ENCODE measurements around the gene ANTXR2.

Gene ANTXR2

DNA sequence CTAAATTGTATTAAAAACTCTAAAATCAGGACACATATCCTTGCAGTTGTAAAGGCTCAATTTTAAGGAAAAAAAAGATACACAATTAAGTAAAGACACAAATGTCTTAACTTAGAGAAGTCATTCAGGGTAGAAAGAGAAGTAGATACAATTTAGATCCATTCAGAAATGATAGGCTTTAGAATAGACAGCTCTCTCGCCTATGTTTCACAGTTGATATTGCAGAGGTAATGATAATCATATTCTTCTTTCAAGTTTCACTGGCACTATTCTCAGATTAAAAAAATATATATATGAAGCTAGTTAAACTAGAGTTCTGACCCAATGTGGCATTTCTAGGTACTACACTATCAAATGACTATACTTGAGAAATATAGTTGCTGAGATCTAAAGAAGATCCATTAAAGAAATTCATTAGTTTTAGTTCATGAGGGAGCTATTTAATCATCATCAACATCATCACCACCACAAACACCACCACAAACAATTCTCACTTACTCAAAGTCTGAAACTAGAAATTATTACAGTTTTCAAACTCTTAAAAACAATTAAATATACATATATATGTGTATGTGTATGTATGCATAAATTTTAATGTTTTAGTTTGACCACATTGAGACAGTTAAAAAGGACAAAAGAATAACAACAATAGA is 93.1 kb downstream of the ANTXR2 start:
- no peak for DNase-seq

DNA sequence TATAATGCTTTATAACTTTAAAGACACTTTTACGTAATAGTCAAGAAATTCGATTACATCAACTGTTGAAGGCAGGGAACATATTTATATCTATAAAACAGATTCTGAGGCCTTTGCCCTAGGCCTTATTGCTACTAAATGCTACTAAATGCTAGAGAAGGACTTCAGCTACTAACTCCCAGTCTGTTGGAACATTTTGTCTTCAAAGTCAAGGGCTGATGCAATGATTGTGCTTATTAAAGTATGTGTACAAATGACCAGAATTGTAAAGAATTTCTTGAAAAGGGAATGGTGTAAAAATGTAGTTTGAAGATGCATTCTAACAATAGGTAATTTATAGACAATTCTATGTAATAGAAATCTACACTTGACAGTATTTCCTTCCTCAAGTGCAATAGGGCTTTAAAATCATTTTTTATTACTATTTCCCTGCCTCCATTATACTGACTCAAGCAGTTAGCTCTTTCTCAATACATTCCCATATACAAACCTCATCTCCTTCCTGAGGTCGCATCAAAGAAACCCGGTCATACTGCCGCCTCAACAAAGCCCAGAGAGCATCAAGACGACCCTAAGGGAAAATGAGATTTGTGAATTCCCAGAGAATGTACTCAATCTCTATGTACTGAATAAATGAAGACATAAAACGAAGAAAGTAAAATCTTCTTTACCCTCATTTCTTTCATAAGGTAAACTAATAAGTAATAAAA is 95.7 kb downstream of the ANTXR2 start:
- DNase-seq = no peak

DNA sequence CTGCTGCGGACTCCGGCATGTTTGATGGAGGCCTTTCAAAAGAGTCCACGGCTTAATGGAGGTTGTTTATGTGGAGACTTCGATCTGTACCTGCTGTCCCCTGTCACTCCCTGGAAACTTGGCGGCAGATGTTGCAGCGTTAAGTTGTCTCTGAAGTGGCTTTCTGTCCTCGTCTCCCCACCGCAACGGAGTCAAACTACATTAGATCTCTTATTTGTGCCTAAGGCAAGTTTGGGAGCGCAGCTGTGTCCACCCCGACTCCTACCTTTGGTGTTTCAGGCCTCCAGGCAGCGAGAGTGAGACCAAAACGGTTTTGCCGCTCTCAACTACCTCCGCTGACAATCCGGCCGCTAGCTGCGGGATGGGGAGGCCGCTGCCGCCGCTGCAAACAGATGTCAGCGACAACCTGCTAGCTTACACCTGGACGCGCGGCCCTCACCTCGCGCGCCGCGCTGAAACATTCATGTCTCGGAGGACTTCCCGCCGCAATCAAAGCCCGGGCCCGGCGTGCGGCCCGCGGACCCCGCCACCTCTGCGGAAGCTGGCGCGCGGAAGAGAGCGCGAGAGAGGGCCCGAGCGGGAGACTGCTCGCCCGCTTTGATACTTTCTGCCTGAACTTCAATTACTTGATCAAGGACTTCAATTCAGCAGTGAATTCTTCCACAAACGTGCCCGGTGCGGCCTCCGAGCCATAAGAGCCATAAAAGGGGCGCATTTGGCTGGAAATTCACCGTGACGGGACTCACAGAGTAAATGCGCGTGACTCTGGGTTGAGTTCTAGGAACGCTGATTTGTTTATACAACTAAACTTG is 108.4 kb downstream of the ANTXR2 start:
- no peak for DNase-seq

DNA sequence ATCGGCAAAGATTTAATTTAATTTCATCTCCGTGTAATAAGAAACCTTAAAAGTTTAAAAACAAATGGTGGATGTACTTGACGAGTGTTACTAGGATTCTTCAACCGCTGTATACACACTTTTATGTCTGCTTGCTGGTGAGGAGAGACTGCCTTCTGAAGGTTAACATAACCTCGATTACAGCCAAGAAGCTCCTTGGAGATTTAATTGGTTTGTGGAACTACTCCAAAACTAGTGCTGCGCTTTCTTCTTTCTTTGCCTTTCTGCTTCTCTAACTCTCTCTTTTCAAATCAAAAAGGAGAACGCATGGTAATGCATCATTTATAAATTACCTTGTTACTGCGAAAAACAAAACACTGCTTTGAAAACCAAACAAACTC is 109.0 kb downstream of the ANTXR2 start:
- DNase-seq = no peak

DNA sequence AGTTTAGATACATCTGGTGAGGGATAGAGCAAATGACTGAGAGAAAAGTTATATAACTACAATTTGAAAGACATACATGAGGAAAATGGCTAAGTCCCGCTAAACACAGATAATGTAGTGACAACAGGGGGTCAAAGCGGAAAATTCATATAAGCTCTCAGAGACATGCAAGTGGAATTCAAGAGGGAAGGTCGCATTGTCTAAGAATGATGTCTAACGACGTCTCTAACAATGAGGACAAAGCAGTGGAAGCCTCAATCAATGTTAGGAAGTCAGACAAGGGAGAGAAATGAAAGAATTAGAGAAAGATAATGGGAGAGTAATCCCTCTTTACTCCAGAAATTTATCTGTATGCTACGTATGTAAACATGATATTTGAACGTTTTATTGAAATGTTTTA is 113.4 kb downstream of the ANTXR2 start:
- no peak for DNase-seq

DNA sequence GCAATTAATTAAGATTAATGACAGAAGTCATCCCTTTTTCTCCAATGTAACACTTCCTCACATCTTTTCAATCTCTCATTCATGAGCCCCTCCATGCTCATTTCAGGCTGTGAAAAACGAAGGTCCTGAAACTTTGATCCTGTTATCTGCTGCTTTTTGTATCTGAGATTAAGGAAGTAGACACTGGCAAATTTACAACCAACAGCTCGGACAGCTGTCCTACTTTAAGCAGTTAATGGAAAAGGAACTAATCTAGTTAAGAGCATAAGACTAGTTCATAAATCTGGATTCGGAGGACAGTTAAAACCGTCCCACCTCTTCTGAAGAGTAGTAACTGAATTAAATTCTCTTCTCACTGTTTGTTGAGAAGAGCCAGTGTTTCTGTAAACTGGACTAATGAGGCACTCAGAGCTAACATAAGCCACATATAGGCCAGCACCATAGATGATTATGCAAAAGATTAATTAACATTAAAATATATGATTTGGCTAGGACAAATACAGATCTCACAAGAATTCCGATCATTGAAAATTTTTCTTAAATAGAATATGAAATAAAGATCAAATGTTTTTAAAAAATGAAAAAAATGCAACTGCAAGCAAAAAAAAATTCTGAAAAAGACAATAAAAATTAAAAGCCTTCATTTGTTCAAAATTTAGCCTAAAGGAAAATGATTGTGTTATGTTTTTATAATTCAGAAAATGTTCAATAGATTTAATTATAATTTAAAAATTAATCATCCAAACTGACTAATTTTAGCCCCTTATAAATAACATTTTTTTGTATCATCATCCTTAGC is 114.4 kb downstream of the ANTXR2 start:
- no peak for DNase-seq

DNA sequence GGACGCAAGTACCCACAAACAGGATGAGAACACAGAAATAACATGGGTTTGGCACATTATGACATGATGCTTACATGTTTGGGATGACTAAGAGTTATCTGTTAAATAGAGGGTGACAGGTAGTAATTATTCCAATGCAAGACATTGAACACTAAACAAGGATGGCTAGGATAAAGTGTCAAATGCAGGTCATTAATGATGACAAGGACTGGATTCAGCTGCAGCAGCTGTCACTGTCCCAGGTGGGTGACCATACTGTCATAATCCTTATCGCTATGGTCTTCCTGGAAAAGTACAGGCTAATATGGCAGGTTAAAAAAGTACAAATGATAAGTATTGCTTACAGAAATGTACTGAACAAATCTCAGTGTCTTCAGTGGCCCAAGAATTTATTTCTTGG is 123.9 kb downstream of the ANTXR2 start:
- DNase-seq = no peak

DNA sequence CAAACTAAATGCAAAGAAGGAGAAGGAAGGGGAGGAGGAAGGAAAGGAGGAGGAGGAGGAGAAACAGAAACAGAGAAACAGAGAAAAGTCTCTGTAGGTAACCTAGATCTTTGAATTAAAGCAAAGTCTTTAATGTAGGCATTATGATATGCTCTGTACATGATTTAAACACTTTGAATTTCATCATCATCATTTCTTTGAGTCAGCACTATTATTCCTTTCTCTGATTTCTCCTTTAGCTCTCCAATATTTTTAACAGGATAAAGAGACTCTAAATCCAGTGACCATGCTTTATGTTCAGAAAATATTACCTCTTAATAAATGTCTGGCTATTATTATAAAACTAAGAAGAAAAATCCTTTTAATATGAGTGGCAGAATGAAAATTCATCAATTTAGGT is 124.3 kb downstream of the ANTXR2 start:
- no peak for DNase-seq

DNA sequence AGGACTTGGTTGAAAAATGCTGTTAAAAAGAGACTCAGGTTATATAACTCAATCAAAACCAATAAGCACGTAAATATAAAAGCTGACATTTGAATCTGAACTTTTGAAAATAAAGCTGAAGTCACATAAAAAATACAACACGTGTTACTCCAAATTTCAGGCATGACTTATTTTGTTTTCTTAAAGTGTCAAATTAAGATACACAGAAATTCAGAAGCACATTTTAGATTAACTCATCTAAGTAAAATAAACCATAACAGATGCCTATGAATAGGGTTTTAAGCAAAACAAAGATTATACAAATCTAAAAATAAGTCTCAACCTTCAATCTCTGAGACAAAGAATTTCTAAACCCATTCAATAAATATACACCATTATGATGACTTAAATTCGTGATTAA is 124.8 kb downstream of the ANTXR2 start:
- DNase-seq = no peak

DNA sequence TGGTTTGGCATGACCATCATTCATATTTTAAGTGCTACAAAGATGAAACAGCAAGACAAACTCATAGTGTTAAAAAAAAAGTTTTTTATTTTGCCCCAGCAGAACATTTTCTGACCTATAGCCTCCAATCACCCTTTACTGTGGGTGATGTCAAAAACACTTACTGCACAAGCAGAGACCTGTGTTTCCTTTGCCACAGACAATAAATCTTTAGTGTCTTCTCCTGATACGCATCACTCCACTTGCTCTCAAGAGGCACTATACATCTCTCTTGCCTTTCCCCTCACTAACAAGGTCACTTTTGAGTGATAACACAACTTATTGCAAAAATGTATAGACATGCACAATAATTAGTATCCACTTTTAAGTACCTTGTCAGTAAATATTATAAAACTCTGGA is 125.6 kb downstream of the ANTXR2 start:
- DNase-seq = no peak

DNA sequence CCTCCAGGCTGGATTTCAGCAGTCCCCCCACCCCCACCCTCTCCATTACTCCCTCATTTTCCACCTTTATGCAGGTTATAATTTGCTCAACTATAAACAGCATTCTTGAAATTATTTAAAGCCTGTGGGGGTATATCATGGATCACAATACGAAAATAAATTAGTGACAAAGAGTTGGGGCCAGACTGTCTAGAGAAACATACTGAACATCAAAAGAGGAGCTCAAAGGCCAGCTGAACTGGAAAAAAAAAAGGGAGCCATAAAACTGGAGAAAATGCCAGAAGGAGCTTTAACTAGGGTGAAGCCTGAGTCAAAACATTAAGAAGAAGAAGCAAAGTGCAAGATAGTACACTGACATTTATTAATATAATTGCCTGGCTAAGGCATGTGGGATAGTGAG is 137.8 kb downstream of the ANTXR2 start:
- DNase-seq = no peak

DNA sequence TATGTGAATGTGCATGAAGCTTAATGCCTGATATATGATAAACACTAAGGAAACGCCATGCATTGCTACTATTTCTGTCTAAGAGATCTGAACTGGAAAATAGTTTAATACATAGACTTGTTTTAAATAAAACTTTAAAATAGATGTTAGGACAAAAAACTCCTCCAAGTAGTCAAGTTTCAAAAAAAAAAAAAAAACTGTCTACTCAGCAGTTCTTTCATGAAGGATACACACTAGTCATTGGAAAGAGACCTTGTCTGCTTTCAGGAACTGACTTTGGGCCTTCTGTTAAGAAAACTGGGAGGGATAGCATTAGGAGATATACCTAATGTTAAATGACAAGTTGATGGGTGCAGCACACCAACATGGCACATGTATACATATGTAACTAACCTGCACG is 138.4 kb downstream of the ANTXR2 start:
- no peak for DNase-seq

DNA sequence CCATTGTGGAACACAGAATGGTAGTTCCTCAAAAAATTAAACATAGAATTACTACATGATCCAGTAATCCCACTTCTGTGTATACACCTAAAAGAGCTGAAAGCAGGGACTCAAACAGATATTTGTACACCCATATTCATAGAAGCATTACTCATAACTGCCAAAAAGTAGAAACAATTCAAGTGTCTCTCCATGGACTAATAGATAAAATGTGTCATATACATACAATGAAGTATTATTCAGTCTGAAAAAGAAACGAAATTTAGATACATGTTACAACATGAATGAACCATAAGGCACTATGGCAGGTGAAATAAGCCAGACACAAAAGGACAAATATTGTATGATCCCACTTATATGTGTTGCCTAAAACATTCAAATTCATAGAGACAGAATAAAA is 145.1 kb downstream of the ANTXR2 start:
- no peak for DNase-seq

DNA sequence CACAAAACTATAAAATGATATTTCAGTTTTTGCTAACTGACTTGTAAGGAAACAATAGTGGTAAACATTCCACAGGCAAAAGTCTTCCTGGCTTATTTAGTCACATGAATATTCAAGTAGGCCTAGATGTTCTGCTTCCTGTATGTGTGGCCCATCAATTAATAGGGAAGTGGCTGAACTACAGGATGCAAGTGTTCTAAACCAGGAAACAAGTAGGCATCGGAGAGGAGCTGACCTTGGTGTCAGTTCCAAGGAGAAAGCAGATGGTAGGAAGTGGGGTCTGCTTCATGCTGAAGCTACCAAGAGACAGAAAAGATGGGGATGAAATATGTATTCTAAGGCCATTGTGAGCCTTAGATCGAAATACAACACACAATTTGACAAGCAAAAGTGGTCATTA is 149.7 kb downstream of the ANTXR2 start:
- DNase-seq = no peak

DNA sequence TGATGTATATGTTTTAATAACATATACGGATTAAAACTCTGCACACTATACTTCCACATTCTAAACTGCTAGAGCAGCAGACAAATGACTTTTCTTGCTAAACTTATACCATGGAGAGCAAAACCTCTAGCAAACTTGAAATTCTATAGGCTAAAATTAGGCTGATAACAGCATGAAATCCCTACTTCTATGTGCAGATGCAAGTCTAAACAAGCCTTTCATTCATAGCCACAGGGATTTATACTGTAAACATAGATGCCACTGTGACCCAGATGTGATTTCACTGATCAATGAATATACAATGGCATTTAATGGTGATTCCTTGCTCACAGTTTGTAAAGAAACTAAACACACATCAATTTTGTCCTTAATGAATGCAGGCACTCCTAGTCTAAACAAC is 151.0 kb downstream of the ANTXR2 start:
- no peak for DNase-seq

DNA sequence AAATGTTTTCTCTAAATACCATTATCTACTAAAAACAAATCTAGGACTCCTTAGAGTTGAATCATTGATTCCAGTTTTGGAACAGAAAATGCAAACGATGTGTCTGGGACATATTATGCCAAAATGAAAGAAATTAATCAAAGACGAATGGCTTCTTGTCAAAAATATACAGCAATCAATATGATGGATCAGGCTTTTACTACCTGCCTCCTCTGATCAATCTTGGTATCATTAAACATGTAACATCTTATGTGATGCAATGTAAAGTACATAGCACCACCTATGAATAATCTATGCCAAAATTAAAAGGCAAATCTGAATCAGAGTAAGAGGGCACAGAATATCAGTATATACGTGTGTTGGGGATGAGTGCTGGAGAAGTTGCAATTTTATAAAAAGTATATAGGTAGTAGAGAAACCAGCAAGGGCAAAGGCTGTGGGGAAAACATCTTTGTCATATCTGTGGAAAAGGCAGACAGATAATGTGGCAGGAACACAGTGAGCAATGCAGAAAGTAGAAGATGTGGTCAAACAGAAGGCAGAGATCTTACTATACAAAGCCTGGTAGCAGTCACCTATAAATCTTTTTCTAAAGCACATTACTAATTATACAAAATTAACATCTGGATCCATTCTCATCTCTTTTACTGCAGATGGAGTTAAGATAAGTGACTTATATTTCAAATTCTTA is 152.7 kb downstream of the ANTXR2 start:
- DNase-seq = no peak

DNA sequence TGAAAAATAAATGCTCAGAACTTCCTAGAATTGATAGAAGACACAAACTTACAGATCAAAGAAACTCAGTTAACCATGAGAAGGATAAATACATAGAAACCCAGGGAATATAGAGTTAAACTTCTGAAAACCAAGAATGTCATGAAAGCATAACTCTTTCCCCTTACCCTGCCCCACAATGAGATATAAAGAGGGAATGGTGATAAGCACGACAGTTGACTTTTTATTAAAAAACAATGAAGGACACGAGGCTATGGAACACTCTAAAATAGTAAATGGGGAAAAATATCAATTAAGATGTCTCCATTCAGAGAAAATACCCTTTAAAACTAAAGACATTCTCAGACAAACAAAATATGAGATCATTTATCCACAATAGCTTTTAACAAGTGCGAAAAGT is 154.7 kb downstream of the ANTXR2 start:
- no peak for DNase-seq

DNA sequence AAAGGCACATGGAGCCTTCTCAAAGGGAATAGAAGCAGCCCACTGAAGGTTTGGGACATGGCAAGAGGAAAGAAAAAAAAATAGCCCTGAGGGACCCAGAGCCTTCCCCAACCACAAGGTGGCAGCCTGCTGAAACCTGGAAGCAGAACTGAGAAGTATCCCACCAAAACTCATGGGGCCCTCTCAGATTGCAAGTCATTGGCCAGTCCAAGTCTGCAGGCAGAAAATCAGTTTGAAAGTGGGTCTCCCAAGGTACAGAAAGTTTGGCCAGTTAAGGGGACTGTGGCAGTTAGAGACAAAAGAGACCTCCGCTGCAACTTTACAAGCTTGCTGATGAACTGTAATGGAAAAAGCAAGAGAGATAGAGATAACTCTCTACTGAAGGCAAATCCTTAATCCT is 155.8 kb downstream of the ANTXR2 start:
- DNase-seq = peak; percentile 71

DNA sequence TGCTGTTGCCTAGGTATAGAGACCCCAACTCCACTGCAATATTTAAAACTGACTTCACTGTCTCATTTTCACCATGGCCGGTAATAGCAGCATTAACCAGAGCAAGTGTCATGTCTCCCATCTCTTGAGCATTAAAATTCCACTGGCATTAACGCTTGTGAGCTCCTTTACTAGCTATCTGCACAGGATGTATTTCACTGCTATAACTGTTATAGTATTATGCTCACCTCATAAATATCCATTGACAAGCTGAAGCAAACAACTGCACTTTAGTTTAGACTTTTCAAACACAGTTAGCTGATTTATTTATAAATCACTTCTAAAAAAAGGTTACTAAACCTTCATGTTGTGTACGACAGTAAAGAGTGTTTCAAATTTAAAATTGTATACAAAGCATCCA is 157.8 kb downstream of the ANTXR2 start:
- no peak for DNase-seq

DNA sequence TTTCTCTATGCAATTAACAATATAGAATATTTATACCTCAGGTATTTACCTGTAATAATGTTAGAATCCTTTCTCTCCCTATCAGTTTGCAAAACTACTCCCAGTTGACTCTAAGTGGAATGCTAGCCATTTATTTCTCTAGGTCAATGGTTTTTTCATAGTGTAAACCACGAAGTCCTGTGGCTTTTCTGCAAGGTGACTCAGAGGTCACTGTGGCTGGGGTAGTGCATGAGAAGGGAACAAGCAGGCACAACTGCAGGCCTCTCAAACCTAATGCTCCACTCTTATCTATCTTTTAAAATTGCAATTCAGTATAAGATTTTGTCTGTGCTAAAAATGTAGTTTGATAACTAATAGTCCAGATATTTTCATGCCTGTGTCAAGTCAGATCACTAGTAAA is 159.4 kb downstream of the ANTXR2 start:
- no peak for DNase-seq

DNA sequence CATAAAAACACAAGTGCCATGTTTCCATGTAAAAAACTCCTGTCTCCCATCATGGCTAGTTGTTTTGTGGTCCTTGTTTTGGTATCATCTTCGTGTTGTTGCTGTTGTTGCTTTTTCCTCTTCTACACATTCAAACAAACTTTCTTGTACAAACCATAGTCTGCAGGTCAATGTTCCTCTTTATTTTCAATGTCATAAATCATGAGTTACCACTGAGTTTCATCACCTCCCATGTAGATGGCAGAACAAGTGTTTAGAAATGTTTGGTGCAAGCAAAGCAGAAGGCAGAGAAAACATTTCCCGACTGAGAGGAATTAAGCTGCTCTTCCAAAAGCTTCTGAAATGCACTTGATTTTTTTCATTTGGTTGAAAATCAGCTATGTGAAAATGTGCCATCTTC is 166.0 kb downstream of the ANTXR2 start:
- no peak for DNase-seq

DNA sequence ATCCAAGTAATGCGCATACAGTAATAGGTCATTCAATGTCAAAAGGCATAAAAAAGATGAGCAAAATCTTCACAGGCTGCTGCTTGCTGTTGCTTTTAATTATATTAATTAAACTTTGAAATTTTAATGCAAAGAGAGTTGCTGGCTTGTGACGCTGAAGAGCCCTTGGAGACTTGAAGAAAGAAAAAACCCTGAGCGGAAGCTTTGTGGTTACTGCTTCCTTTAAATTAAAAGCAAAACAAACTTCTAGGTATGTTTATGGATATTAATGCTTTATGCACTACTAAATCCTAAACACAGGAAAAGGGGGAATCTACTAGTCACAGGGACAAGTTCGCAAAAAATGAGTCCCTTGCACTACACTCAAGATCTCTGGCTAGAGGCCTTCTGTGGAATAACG is 166.7 kb downstream of the ANTXR2 start:
- DNase-seq = no peak

DNA sequence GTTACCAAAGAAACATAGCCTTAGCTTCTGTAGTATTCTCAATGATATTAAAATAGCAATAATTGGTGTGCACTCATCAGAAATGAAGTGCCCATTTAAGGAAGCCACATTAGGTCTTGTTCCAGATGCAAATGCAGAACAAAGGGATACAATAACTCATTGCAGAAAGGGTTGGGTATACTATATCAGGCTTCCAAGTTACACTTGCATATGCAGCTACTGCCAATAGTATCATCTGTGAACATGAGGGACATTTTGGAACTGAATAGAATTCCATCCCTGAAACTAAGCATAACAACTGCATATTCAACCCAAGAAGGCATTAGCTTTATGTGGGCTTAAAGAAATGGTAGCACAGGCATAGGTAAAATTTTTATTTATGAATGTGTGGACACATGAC is 167.8 kb downstream of the ANTXR2 start:
- no peak for DNase-seq
